OCI-LY7 (cell line): Measurements from ENCODE around the gene E2F6. TPM values are rescaled to one million over a fixed set of nuclear protein-coding genes. Genes with fewer than 3 reads are reported as not detected.
"Not testable (repeated sequence)": the region's sequence is repeated elsewhere in the genome, so short reads cannot be mapped to it uniquely, and the experiment has no call there.

Experiments
- BruUV-seq: library from RNA; stranded (reverse); fragments of 400-500 nt; replicated peaks from 2 replicates; lab custom pipeline; 2021; lab: Mats Ljungman, UMichigan
- CTCF ChIA-PET: fragments of 300-600 bp; sonication (Branson Sonifier 250); formaldehyde crosslinking; loops from one replicate; lab custom pipeline; 2022; ENCODE audit warnings: antibody characterized with exemption; ENCODE audit not compliant: unreplicated experiment; lab: Charles Lee
- POLR2A ChIA-PET: fragments of 300-600 bp; sonication (Branson Sonifier 250); formaldehyde crosslinking; loops from one replicate; lab custom pipeline; 2022; ENCODE audit warnings: antibody characterized with exemption; lab: Charles Lee
- DNase-seq: peaks from one replicate; pipeline ENCODE4 v3.0.0-alpha.2; 2015; ENCODE audit warnings: low spot score
- H2AFZ ChIP-seq: fragments of 200-600 bp; sonication (generic), shearing (Covaris generic); 2 replicates; pipeline ENCODE4 v1.6.1; 2014; ENCODE audit warnings: mild to moderate bottlenecking, antibody characterized with exemption, low read length, moderate library complexity
- H3K27ac ChIP-seq: fragments of 200-600 bp; sonication (generic); 2 replicates; pipeline ENCODE4 v1.5.1; 2014; ENCODE audit warnings: mixed run types, low read depth, mild to moderate bottlenecking, moderate library complexity, low read length, inconsistent platforms; ENCODE audit not compliant: poor library complexity, severe bottlenecking
- H3K36me3 ChIP-seq: fragments of 200-600 bp; sonication (generic); 2 replicates; pipeline ENCODE4 v1.6.1; 2014; ENCODE audit warnings: mild to moderate bottlenecking, antibody characterized with exemption, low read length, moderate library complexity, mixed read lengths; ENCODE audit not compliant: insufficient read depth
- H3K4me1 ChIP-seq: fragments of 200-600 bp; sonication (generic); 2 replicates; pipeline ENCODE4 v1.5.1; 2014; ENCODE audit warnings: mild to moderate bottlenecking, low read length; ENCODE audit not compliant: insufficient read depth, poor library complexity, severe bottlenecking
- H3K4me2 ChIP-seq: fragments of 200-600 bp; sonication (generic); 2 replicates; pipeline ENCODE4 v1.6.1; 2014; ENCODE audit warnings: mild to moderate bottlenecking, low read length
- H3K4me3 ChIP-seq: fragments of 200-600 bp; sonication (generic); 2 replicates; pipeline ENCODE4 v1.5.1; 2014; ENCODE audit warnings: mild to moderate bottlenecking, low read depth, low read length; ENCODE audit not compliant: poor library complexity, severe bottlenecking
- H3K79me2 ChIP-seq: fragments of 200-600 bp; sonication (generic); 2 replicates; pipeline ENCODE4 v1.6.1; 2016; ENCODE audit warnings: low read depth, mild to moderate bottlenecking, low read length, moderate library complexity, mixed read lengths; ENCODE audit not compliant: insufficient read depth
- H3K9me2 ChIP-seq: fragments of 200-600 bp; sonication (generic); 2 replicates; pipeline ENCODE4 v1.6.1; 2016; ENCODE audit warnings: mild to moderate bottlenecking, low read length, mixed read lengths; ENCODE audit not compliant: insufficient read depth
- H3K9me3 ChIP-seq: fragments of 200-600 bp; sonication (generic); 2 replicates; pipeline ENCODE4 v1.6.1; 2014; ENCODE audit warnings: mild to moderate bottlenecking, mixed run types, low read length, mixed read lengths
- H4K20me1 ChIP-seq: fragments of 200-600 bp; sonication (generic); 2 replicates; pipeline ENCODE4 v1.6.1; 2014; ENCODE audit warnings: mild to moderate bottlenecking, antibody characterized with exemption, low read length, moderate library complexity, mixed read lengths; ENCODE audit not compliant: insufficient read depth
- EZH2phosphoT487 ChIP-seq: fragments of 200-600 bp; sonication (generic); IDR thresholded peaks from 2 replicates; pipeline ENCODE4 v1.6.1; 2018; ENCODE audit warnings: low read depth, borderline replicate concordance, mild to moderate bottlenecking, mixed run types, antibody characterized with exemption, low read length, moderate library complexity, mixed read lengths
- intact Hi-C: fragments of 100-400 bp; cut with micrococcal nuclease; formaldehyde crosslinking; loops from one replicate; pipeline ENCODE4 v1.10.0; 2022; ENCODE audit not compliant: unreplicated experiment
- total RNA-seq, 2 experiments: library from RNA; depleted of rRNA in 1 of 2; stranded (reverse); fragments of >200 nt in 1 of 2; shearing (Covaris generic) in 1 of 2; gene quantifications; 2 replicates each; pipeline ENCODE4 v1.2.3, GENCODE V29; 2014 to 2022
- TF ChIP-seq, protein P1 (sequence below): fragments of 200-600 bp; sonication (generic); conservative IDR thresholded peaks from 2 replicates; pipeline ENCODE4 v1.5.1; 2014; ENCODE audit warnings: mild to moderate bottlenecking, antibody characterized with exemption, low read length, moderate library complexity, mixed read lengths

The E2F6 gene
- total RNA-seq, 2 experiments from 2014 or later: 12.4 to 14.3 TPM

DNA sequence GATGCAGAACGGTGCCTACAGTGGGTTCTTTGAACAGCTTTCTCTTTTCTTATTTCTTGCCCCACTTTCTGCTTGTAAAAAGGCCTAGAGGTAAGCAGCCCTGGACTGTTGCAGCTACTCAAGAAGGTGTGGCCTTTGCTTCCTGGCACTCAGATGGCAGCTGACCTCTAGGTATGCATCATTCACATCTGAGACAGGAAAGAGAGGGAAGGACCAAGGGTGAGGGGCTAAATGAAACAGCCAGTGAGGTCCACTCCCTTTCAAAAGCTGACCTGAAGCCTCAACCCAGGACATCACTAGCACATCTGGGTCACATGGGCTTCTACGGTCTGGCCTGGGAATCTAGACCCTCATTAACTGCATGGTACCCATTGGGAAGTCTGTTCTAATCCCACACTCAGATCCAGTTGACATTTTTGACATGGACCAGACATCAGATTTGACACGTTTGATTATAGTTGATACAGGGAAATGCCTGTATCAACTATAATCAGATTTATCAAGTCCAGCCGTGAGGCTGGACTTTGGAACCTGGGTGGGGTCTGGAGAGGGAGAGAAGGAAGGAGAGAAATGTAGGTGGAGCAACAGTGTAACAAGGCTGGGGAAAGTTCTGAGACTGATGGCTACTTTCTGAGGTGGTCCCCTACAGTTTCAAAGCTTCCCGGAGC is 60.2 kb downstream of the E2F6 start:
- H3K9me3 ChIP-seq: no peaks in the 10 kb centered on the region
- intact Hi-C loops: no loop called here
- no TSS peak for BruUV-seq
- no peak overlapping the region for H2AFZ ChIP-seq
- H3K79me2 ChIP-seq: no peaks in the 10 kb centered on the region
- no peaks in the 10 kb centered on the region for H4K20me1 ChIP-seq
- H3K9me2 ChIP-seq: no peaks in the 10 kb centered on the region
- no peak overlapping the region for H3K4me2 ChIP-seq
- CTCF ChIA-PET: no interaction called here
- H3K4me3 ChIP-seq: no peak overlapping the region
- TF ChIP-seq, protein P1, sequence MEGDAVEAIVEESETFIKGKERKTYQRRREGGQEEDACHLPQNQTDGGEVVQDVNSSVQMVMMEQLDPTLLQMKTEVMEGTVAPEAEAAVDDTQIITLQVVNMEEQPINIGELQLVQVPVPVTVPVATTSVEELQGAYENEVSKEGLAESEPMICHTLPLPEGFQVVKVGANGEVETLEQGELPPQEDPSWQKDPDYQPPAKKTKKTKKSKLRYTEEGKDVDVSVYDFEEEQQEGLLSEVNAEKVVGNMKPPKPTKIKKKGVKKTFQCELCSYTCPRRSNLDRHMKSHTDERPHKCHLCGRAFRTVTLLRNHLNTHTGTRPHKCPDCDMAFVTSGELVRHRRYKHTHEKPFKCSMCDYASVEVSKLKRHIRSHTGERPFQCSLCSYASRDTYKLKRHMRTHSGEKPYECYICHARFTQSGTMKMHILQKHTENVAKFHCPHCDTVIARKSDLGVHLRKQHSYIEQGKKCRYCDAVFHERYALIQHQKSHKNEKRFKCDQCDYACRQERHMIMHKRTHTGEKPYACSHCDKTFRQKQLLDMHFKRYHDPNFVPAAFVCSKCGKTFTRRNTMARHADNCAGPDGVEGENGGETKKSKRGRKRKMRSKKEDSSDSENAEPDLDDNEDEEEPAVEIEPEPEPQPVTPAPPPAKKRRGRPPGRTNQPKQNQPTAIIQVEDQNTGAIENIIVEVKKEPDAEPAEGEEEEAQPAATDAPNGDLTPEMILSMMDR: no peak
- TF ChIP-seq EZH2phosphoT487: no peak
- POLR2A ChIA-PET: interaction anchor here (0.6 to 1.0 kb wide), 2 partner anchors 36 to 534 kb away, joined by 3 to 4 read pairs; no protein-coding TSS in a partner anchor
- no peak overlapping the region for H3K27ac ChIP-seq
- no peaks in the 10 kb centered on the region for H3K4me1 ChIP-seq
- H3K36me3 ChIP-seq: no peaks in the 10 kb centered on the region
- no peak for DNase-seq

- CTCF ChIA-PET: not testable (repeated sequence)
Observed at GRCh38 chr2:11405074-11405406, 60.9 kb downstream of the E2F6 start.

GRCh38 chr2:11404376-11405073 is 61.4 kb downstream of the E2F6 start:
- CTCF ChIA-PET: no interaction called here
- H3K4me1 ChIP-seq: no peaks in the 10 kb centered on the region
- no peaks in the 10 kb centered on the region for H3K79me2 ChIP-seq
- H3K9me3 ChIP-seq: no peaks in the 10 kb centered on the region
- intact Hi-C loops: no loop called here
- H2AFZ ChIP-seq: no peak overlapping the region
- H3K4me2 ChIP-seq: no peak overlapping the region
- TF ChIP-seq EZH2phosphoT487: no peak
- TF ChIP-seq, protein P1: no peak
- POLR2A ChIA-PET: no interaction called here
- no peaks in the 10 kb centered on the region for H4K20me1 ChIP-seq
- no peaks in the 10 kb centered on the region for H3K9me2 ChIP-seq
- no peaks in the 10 kb centered on the region for H3K36me3 ChIP-seq
- H3K4me3 ChIP-seq: no peak overlapping the region
- no TSS peak for BruUV-seq
- no peak for DNase-seq
- no peak overlapping the region for H3K27ac ChIP-seq

More at GRCh38 chr2:11405074-11405406, 60.9 kb downstream of the E2F6 start:
- H3K9me3 ChIP-seq, BruUV-seq, H3K36me3 ChIP-seq, H3K4me2 ChIP-seq, H3K79me2 ChIP-seq, DNase-seq, intact Hi-C loops, H2AFZ ChIP-seq, H4K20me1 ChIP-seq, H3K9me2 ChIP-seq, H3K27ac ChIP-seq, H3K4me1 ChIP-seq, H3K4me3 ChIP-seq: not testable (repeated sequence)
- POLR2A ChIA-PET: interaction anchor here (0.6 kb wide), 1 partner anchor 534 kb away, joined by 3 read pairs; no protein-coding TSS in a partner anchor
